GM11168 (cell line): ENCODE data around the gene SORCS2.

Experiments used
- in situ Hi-C: fragments of 300-500 bp; cut with MboI; formaldehyde crosslinking; loops from one replicate; pipeline ENCODE4 v1.12.0; 2022; ENCODE audit warnings: low sequenced_read_pairs; ENCODE audit not compliant: unreplicated experiment

The SORCS2 gene

GRCh38 chr4:7313347-7313811, 121.0 kb downstream of the SORCS2 start:
- in situ Hi-C loops: no loop called here

- in situ Hi-C loops: no loop called here
These were observed 121.7 kb downstream of the SORCS2 start for GRCh38 chr4:7313991-7314390.

- in situ Hi-C loops: no loop called here
These were observed 122.9 kb downstream of the SORCS2 start for GRCh38 chr4:7315286-7315685.

- in situ Hi-C loops: no loop called here
These were observed 123.6 kb downstream of the SORCS2 start for GRCh38 chr4:7315935-7316334.

- in situ Hi-C loops: no loop called here
These were observed 126.7 kb downstream of the SORCS2 start for GRCh38 chr4:7319024-7319423.

- in situ Hi-C loops: no loop called here
These were observed 128.0 kb downstream of the SORCS2 start for GRCh38 chr4:7320206-7320797.

- in situ Hi-C loops: no loop called here
These were observed 130.0 kb downstream of the SORCS2 start for GRCh38 chr4:7322166-7322991.

GRCh38 chr4:7323461-7323871, 131.1 kb downstream of the SORCS2 start:
- in situ Hi-C loops: no loop called here

GRCh38 chr4:7323872-7324650, 131.7 kb downstream of the SORCS2 start:
- in situ Hi-C loops: no loop called here

GRCh38 chr4:7324651-7325121, 132.3 kb downstream of the SORCS2 start:
- in situ Hi-C loops: no loop called here

GRCh38 chr4:7325541-7325940, 133.2 kb downstream of the SORCS2 start:
- in situ Hi-C loops: no loop called here

- in situ Hi-C loops: no loop called here
These were observed 134.0 kb downstream of the SORCS2 start for GRCh38 chr4:7326306-7326692.

- in situ Hi-C loops: no loop called here
These were observed 134.5 kb downstream of the SORCS2 start for GRCh38 chr4:7326693-7327340.

GRCh38 chr4:7327341-7327885, 135.1 kb downstream of the SORCS2 start:
- in situ Hi-C loops: no loop called here

GRCh38 chr4:7328162-7328912, 136.0 kb downstream of the SORCS2 start:
- in situ Hi-C loops: no loop called here

GRCh38 chr4:7328913-7329638, 136.7 kb downstream of the SORCS2 start:
- in situ Hi-C loops: no loop called here

- in situ Hi-C loops: no loop called here
These were observed 137.8 kb downstream of the SORCS2 start for GRCh38 chr4:7330031-7330596.
